AG09319 (cell line): Measurements from ENCODE around the gene NCBP3.
"Not testable (repeated sequence)": the region's sequence is repeated elsewhere in the genome, so short reads cannot be mapped to it uniquely, and the experiment has no call there.

ENCODE experiments used
- DNase-seq: peaks from one replicate; pipeline ENCODE4 v3.0.0-alpha.2; 2010; ENCODE audit warnings: low read depth; ENCODE audit errors: extremely low read depth
- CTCF ChIP-seq: IDR thresholded peaks from 2 replicates; pipeline ENCODE4 v1.5.1; 2011; ENCODE audit warnings: low read depth, mild to moderate bottlenecking, inconsistent platforms, low read length, moderate library complexity

The NCBP3 gene

GRCh38 chr17:3796110-3796821 is 49.8 kb downstream of the NCBP3 start:
- DNase-seq: no peak
- no peak for TF ChIP-seq CTCF

DNA sequence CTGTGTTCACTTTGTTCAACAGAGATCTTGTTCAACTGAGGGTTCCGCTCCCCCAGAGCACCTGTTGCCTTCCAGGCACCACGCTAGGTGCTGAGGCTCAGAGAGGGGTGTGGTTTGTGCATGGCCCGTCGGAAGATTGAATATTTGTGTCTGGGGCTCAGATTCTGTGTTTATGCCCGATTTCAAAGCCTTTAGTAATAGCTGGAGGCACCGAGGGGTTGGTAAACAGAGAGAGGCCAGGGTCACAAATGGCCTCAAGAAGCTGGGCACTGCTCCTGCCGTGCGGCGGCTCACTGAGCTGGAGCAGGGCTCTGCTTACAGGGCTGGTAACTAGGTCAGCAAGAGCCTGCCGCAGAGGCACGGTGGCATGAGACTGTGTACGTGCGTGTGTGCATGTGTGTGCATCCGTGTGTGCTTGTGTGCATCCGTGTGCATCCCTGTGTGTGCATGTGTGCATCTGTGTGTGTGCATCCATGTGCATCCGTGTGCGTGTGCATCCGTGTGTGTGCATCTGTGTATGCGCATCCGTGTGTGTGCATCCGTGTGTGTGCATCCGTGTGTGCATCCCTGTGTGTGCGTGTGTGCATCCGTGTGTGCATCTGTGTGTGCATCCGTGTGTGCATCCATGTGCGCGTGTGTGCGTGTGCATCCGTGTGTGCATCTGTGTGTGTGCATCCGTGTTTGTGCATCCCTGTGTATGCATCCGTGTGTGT is 50.5 kb downstream of the NCBP3 start:
- TF ChIP-seq CTCF: no peak
- no peak for DNase-seq

DNA sequence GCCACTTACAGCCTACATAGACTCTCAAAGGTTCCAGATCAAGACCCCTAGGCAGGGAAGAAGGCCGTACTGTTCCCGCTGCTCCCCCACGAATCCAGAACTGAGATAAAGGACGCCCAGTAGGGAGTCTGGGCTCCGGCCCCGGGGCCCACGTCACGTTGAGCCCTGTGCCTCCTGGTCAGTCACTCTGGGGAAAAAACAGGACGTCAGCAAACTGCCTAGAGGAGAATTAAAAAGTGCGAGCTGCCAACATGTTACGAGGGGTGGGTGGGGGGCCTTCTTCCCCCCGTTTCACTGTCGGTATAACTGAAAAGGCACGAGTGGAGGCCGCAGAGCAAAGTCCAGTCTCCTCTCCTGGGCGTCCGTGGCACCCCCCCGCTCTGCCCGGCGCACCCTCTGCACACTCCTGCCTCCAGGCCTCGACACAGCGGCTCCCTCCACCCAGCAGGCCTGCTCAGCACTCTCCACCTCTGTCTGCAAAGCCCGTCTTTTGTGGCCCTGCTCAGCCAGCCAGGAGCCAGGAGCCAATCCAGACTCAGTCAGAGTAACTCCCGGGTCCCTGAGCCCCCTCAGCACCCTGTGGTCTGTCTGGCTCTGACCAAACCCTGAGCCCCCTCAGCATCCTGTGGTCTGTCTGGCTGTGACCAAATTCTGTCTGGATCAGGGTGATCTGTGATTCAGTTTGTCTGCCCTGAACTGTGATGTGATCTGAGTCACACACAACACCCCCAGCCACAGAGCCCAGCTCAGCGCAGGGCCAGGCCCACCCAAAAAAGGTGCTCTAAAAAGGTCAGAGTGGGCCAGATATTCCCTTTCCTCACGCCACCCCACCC is 51.3 kb downstream of the NCBP3 start:
- TF ChIP-seq CTCF: no peak
- DNase-seq: no peak

DNA sequence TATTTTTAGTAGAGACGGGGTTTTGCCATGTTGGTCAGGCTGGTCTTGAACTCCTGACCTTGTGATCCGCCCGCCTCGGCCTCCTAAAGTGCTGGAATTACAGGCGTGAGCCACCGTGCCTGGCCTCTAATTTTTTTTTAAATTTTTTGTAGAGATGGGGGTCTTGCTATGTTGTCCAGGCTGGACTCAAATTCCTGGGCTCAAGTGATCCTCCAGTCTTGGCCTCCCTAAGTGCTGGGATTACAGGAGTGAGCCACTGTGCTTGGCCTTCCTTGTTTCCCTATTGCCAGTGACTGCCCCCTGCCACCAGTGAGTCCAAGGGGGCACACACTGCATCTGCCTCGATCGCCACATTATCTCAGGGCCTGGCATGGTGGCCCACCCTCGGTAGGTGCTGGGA is 51.9 kb downstream of the NCBP3 start:
- not testable (repeated sequence) for DNase-seq

GRCh38 chr17:3793258-3793657 is 52.8 kb downstream of the NCBP3 start:
- DNase-seq: not testable (repeated sequence)

- TF ChIP-seq CTCF: no peak
- DNase-seq: no peak
Measured at GRCh38 chr17:3792481-3792880, 53.6 kb downstream of the NCBP3 start.

DNA sequence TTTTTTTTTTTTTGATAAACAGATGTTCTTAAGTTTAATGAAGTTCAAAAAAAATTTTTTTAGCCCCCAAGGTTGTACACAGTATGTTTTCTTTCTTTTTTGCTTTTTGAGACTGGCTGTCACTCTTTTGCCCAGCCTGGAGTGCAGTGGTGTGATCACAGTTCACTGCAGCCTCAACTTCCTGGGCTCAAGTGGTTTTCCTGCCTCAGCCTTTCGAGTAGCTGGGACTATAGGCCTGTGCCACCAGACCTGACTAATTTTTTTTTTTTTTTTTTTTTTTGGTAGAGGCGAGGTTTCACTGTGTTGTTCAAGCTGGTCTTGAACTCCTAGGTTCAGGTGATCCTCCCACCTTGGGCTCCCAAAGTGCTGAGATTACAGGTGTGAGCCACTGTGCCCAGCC is 57.8 kb downstream of the NCBP3 start:
- no peak for DNase-seq
- no peak for TF ChIP-seq CTCF

DNA sequence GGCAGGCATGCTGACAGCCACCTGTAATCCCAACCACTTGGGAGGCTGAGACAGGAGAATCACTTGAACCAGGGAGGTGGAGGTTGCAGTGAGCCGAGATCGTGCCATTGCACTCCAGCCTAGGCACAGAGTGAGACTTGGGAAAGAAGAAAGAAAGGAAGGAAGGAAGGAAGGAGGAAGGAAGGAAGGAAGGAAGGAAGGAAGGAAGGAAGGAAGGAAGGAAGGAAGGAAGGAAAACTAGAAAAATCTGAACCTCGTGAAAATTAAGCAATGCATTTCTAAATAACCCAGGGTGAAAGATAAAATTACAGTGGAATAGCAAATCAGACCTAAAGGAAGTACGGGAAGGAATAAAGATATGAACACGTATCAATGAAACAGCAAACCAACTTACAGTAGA is 60.7 kb downstream of the NCBP3 start:
- not testable (repeated sequence) for DNase-seq
